Measurements from ENCODE around the gene RIPOR1. TPM values are rescaled to one million over a fixed set of nuclear protein-coding genes. Genes with fewer than 3 reads are reported as not detected.

RIPOR1 gene
- total and polyA plus RNA-seq, 2 experiments from 2014 or later: 7.6 to 22.4 TPM

DNA sequence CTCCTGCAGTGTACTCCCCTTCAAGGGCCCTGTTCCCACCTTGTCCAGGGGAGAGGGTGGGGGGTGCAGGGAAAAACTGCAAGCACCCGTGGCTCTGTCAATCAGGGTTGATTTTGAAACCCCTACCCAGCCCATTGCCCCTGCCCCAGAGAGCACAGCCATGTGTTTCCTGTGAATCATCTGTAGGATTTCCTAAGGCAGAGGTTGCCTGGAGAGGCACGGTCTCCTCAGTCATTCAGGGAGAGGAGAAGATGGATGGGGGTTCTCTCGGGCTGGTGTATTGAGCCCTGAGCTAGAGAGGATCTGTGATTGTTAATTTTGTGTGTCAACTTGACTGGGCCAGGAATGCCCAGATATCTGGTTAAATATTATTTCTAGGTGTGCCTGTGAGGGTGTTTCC lies 41.8 kb upstream of the RIPOR1 start:
- Histone ChIP-seq H3K27ac (ENCODE audit: low read depth) (no peak overlapping the region), H3K79me2 (replicated peaks; ENCODE audit: insufficient read depth) (no peaks in the 10 kb centered on the region), H4K20me1 (replicated peaks; ENCODE audit: insufficient read depth) (no peaks in the 10 kb centered on the region; the same call in 1 of the 2 replicates), H3K27me3 (ENCODE audit: insufficient read depth) (peaks cover 61% of the 10 kb centered on the region), H3K4me3 (no peak overlapping the region), H3K4me2 (no peak overlapping the region), H3K9me2 (ENCODE audit: insufficient read depth) (no peaks in the 10 kb centered on the region), H3K36me3 (ENCODE audit: insufficient read depth) (no peaks in the 10 kb centered on the region), H2AFZ (no peak overlapping the region), H3K4me1 (ENCODE audit: insufficient read depth) (peaks cover 2% of the 10 kb centered on the region; the same call in 1 of the 2 replicates), H3F3A (replicated peaks; ENCODE audit: low read depth) (0 out of 2 replicates have a peak, but pooled peaks cover 4% of the 10 kb centered on the region)
- TF ChIP-seq POLR2AphosphoS5 (IDR thresholded peaks at IDR 0.05; ENCODE audit: low read depth) (no peak), CREB1 (CRISPR knock-in tag; IDR thresholded peaks at IDR 0.05; ENCODE audit: low read depth) (no peak), JUNB (IDR thresholded peaks at IDR 0.05; ENCODE audit: unreplicated experiment) (no peak), EZH2 (IDR thresholded peaks at IDR 0.05; ENCODE audit: low read depth, unreplicated experiment) (no peak), STAT1 (IDR thresholded peaks at IDR 0.05; ENCODE audit: unreplicated experiment) (no peak), ETS1 (IDR thresholded peaks at IDR 0.05) (no peak), NANOG (IDR thresholded peaks at IDR 0.05; ENCODE audit: borderline replicate concordance) (no peak), ZNF331 (CRISPR knock-in tag; IDR thresholded peaks at IDR 0.05; ENCODE audit: low read depth) (no peak), ZNF114 (CRISPR knock-in tag; IDR thresholded peaks at IDR 0.05) (no peak), EZH2phosphoT487 (IDR thresholded peaks at IDR 0.05; ENCODE audit: unreplicated experiment) (no peak)
- TF ChIP-seq, protein P1, sequence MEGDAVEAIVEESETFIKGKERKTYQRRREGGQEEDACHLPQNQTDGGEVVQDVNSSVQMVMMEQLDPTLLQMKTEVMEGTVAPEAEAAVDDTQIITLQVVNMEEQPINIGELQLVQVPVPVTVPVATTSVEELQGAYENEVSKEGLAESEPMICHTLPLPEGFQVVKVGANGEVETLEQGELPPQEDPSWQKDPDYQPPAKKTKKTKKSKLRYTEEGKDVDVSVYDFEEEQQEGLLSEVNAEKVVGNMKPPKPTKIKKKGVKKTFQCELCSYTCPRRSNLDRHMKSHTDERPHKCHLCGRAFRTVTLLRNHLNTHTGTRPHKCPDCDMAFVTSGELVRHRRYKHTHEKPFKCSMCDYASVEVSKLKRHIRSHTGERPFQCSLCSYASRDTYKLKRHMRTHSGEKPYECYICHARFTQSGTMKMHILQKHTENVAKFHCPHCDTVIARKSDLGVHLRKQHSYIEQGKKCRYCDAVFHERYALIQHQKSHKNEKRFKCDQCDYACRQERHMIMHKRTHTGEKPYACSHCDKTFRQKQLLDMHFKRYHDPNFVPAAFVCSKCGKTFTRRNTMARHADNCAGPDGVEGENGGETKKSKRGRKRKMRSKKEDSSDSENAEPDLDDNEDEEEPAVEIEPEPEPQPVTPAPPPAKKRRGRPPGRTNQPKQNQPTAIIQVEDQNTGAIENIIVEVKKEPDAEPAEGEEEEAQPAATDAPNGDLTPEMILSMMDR (conservative IDR thresholded peaks at IDR 0.05; ENCODE audit: low read depth in 2 of 2): no peak
- TF ChIP-seq, protein P2, sequence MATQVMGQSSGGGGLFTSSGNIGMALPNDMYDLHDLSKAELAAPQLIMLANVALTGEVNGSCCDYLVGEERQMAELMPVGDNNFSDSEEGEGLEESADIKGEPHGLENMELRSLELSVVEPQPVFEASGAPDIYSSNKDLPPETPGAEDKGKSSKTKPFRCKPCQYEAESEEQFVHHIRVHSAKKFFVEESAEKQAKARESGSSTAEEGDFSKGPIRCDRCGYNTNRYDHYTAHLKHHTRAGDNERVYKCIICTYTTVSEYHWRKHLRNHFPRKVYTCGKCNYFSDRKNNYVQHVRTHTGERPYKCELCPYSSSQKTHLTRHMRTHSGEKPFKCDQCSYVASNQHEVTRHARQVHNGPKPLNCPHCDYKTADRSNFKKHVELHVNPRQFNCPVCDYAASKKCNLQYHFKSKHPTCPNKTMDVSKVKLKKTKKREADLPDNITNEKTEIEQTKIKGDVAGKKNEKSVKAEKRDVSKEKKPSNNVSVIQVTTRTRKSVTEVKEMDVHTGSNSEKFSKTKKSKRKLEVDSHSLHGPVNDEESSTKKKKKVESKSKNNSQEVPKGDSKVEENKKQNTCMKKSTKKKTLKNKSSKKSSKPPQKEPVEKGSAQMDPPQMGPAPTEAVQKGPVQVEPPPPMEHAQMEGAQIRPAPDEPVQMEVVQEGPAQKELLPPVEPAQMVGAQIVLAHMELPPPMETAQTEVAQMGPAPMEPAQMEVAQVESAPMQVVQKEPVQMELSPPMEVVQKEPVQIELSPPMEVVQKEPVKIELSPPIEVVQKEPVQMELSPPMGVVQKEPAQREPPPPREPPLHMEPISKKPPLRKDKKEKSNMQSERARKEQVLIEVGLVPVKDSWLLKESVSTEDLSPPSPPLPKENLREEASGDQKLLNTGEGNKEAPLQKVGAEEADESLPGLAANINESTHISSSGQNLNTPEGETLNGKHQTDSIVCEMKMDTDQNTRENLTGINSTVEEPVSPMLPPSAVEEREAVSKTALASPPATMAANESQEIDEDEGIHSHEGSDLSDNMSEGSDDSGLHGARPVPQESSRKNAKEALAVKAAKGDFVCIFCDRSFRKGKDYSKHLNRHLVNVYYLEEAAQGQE (IDR thresholded peaks at IDR 0.05; ENCODE audit: unreplicated experiment): no peak
- TF ChIP-seq, protein P3, sequence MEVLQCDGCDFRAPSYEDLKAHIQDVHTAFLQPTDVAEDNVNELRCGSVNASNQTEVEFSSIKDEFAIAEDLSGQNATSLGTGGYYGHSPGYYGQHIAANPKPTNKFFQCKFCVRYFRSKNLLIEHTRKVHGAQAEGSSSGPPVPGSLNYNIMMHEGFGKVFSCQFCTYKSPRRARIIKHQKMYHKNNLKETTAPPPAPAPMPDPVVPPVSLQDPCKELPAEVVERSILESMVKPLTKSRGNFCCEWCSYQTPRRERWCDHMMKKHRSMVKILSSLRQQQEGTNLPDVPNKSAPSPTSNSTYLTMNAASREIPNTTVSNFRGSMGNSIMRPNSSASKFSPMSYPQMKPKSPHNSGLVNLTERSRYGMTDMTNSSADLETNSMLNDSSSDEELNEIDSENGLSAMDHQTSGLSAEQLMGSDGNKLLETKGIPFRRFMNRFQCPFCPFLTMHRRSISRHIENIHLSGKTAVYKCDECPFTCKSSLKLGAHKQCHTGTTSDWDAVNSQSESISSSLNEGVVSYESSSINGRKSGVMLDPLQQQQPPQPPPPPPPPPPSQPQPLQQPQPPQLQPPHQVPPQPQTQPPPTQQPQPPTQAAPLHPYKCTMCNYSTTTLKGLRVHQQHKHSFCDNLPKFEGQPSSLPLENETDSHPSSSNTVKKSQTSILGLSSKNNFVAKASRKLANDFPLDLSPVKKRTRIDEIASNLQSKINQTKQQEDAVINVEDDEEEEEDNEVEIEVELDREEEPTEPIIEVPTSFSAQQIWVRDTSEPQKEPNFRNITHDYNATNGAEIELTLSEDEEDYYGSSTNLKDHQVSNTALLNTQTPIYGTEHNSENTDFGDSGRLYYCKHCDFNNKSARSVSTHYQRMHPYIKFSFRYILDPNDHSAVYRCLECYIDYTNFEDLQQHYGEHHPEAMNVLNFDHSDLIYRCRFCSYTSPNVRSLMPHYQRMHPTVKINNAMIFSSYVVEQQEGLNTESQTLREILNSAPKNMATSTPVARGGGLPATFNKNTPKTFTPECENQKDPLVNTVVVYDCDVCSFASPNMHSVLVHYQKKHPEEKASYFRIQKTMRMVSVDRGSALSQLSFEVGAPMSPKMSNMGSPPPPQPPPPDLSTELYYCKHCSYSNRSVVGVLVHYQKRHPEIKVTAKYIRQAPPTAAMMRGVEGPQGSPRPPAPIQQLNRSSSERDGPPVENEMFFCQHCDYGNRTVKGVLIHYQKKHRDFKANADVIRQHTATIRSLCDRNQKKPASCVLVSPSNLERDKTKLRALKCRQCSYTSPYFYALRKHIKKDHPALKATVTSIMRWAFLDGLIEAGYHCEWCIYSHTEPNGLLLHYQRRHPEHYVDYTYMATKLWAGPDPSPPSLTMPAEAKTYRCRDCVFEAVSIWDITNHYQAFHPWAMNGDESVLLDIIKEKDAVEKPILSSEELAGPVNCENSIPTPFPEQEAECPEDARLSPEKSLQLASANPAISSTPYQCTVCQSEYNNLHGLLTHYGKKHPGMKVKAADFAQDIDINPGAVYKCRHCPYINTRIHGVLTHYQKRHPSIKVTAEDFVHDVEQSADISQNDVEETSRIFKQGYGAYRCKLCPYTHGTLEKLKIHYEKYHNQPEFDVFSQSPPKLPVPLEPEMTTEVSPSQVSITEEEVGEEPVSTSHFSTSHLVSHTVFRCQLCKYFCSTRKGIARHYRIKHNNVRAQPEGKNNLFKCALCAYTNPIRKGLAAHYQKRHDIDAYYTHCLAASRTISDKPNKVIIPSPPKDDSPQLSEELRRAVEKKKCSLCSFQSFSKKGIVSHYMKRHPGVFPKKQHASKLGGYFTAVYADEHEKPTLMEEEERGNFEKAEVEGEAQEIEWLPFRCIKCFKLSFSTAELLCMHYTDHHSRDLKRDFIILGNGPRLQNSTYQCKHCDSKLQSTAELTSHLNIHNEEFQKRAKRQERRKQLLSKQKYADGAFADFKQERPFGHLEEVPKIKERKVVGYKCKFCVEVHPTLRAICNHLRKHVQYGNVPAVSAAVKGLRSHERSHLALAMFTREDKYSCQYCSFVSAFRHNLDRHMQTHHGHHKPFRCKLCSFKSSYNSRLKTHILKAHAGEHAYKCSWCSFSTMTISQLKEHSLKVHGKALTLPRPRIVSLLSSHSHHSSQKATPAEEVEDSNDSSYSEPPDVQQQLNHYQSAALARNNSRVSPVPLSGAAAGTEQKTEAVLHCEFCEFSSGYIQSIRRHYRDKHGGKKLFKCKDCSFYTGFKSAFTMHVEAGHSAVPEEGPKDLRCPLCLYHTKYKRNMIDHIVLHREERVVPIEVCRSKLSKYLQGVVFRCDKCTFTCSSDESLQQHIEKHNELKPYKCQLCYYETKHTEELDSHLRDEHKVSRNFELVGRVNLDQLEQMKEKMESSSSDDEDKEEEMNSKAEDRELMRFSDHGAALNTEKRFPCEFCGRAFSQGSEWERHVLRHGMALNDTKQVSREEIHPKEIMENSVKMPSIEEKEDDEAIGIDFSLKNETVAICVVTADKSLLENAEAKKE (CRISPR knock-in tag; IDR thresholded peaks at IDR 0.05): no peak
- H3K27ac Mint-ChIP-seq: no peak overlapping the region
- peaks cover 15% of the 10 kb centered on the region; the same call in 2 of the 3 replicates for H3K9me3 Mint-ChIP-seq
- H3K36me3 Mint-ChIP-seq (ENCODE audit: low read depth): peaks cover 5% of the 10 kb centered on the region; the same call in 2 of the 3 replicates
- peaks cover 13% of the 10 kb centered on the region; the same call in 2 of the 3 replicates for H3K4me1 Mint-ChIP-seq
- DNase-seq (ENCODE audit: low spot score) (no peak), ATAC-seq (no peak)
- H3K27me3 Mint-ChIP-seq (ENCODE audit: insufficient read depth, low read depth, poor library complexity): peaks cover 77% of the 10 kb centered on the region
- no peak overlapping the region for H3K4me3 Mint-ChIP-seq

Measured in GM23338 (cell line).